GM21381 (cell line): ENCODE results near the gene MAPK8IP2.
"Not testable (repeated sequence)": the region's sequence is repeated elsewhere in the genome, so short reads cannot be mapped to it uniquely, and the experiment has no call there.

Experiments used
- ATAC-seq: cut with Tn5 transposase; IDR thresholded peaks from one replicate; pipeline ENCODE4 v1.9.1; 2021; ENCODE audit warnings: mild to moderate bottlenecking, moderate library complexity; ENCODE audit not compliant: unreplicated experiment

The MAPK8IP2 gene

GRCh38 chr22:50633086-50633485 lies 32.5 kb downstream of the MAPK8IP2 start:
- ATAC-seq = no peak

- no peak for ATAC-seq
Observed at GRCh38 chr22:50633771-50634170, 33.2 kb downstream of the MAPK8IP2 start.

DNA sequence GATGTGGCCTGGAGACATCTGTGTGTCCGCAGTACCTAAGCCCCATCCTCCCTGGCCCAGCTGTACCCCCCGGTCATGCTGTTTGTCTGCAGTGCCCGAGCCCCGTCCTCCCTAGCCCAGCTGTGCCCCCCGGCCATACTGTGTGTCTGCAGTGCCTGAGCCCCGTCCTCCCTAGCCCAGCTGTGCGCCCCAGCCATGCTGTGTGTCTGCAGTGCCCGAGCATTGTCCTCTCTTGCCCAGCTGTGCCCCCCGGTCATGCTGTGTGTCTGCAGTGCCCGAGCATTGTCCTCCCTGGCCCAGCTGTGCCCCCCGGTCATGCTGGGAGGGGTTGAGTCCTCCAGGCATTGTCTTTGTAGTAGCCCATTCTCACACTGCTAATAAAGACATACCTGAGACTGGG lies 35.0 kb downstream of the MAPK8IP2 start:
- ATAC-seq = no peak

GRCh38 chr22:50640296-50640695 lies 39.7 kb downstream of the MAPK8IP2 start:
- not testable (repeated sequence) for ATAC-seq

- ATAC-seq = no peak
Observed at GRCh38 chr22:50640857-50641647, 40.5 kb downstream of the MAPK8IP2 start.

DNA sequence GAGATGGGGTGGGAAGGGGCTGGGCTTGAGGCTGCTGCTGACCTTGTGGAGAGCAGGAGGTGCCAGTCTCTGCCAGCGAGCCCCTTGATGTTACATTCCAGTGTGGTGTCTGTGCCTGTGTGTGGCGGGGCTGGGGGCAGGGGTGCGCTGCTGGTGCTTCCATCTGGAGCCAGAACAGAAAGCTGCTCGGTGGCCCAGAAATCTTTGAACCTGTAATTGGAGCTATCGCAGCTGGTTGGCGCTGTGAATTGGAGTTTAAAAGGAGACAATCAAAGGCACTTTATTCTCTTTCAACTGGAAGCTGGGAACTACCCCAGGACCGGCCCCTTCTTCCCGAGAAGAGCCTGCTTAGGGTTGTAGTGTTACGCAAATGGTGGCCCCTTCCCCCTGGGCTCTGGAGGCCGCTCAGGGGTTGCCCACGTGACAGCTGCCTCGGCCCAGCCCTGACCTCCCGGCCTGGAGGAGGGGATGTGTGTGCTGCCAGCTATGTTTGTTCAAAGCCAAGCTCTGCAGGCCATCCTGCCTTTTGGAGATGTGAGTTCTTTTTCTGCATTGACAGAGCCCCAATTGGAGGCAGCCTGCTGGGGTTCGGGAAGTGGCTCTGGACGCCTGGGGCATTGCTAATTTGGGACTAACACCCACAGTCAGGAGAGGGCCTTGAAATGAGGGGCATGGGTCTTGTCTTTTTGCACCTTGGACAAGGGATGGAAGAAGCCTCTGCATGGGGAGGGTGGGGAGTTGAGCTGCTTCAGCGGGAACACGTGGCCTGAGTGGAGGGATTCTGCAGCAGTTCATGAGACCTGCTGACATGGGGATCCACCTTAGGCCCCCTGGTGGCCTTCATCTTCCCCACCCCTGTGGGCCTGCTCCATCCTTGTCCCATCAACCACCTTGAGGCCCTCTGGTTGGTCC lies 41.4 kb downstream of the MAPK8IP2 start:
- ATAC-seq = no peak

DNA sequence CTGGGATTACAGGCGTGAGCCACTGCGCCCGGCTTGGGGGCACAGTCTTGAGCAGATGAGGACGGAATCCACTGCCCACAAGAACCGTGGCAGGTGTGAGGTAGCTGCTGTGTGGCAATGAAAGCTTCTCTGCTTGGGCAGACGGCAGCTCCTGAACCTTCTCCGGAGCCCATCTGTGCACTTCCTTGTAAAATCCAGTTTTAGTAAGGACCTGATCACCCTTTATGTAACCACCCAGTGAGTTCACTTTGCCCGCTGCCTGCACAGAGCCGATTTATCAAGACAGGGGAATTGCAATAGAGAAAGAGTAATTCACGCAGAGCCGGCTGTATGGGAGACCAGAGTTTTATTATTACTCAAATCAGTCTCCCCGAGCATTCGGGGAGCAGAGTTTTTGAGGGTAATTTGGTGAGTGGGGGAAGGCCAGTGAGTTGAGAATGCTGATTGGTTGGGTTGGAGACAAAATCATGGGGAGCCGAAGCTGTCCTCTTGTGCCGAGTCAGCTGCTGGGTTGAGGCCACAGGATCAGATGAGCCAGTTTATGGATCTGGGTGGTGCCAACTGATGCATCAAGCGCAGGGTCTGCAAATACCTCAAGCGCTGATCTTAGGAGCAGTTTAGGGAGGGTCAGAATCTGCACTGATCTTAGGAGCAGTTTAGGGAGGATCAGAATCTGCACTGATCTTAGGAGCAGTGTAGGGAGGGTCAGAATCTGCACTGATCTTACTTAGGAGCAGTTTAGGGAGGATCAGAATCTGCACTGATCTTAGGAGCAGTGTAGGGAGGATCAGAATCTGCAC lies 42.6 kb downstream of the MAPK8IP2 start:
- not testable (repeated sequence) for ATAC-seq

GRCh38 chr22:50643821-50644101 lies 43.2 kb downstream of the MAPK8IP2 start:
- not testable (repeated sequence) for ATAC-seq

DNA sequence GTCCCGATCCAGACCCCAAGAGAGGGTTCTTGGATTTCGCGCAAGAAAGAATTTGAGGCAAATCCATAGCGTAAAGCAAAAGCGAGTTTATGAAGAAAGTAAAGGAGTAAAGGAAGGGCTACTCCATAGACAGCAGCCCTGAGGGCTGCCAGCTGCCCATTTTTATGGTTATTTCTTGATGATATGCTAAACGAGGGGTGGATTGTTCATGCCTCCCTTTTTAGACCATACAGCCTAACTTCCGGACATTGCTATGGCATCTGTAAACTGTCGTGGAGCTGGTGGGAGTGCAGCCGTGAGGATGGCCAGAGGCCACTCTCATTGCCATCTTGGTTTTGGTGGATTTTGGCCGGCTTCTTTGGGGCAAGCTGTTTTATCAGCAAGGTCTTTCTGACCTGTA lies 52.7 kb downstream of the MAPK8IP2 start:
- ATAC-seq = no peak

DNA sequence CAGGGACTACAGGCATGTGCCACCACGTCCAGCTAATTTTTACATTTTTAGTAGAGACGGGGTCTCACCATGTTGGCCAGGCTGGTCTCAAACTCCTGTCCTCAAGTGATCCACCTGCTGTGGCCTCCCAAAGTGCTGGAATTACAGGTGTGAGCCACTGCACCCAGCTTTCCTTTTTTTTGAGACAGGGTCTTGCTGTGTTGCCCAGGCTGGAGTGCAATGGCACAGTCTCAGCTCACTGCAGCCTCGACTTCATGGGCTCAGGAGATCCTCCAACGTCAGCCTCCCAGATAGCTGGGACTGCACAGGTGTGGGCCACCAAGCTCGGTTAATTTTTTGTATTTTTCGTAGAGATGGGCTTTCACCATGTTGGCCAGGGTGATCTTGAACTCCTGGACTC lies 54.1 kb downstream of the MAPK8IP2 start:
- not testable (repeated sequence) for ATAC-seq

DNA sequence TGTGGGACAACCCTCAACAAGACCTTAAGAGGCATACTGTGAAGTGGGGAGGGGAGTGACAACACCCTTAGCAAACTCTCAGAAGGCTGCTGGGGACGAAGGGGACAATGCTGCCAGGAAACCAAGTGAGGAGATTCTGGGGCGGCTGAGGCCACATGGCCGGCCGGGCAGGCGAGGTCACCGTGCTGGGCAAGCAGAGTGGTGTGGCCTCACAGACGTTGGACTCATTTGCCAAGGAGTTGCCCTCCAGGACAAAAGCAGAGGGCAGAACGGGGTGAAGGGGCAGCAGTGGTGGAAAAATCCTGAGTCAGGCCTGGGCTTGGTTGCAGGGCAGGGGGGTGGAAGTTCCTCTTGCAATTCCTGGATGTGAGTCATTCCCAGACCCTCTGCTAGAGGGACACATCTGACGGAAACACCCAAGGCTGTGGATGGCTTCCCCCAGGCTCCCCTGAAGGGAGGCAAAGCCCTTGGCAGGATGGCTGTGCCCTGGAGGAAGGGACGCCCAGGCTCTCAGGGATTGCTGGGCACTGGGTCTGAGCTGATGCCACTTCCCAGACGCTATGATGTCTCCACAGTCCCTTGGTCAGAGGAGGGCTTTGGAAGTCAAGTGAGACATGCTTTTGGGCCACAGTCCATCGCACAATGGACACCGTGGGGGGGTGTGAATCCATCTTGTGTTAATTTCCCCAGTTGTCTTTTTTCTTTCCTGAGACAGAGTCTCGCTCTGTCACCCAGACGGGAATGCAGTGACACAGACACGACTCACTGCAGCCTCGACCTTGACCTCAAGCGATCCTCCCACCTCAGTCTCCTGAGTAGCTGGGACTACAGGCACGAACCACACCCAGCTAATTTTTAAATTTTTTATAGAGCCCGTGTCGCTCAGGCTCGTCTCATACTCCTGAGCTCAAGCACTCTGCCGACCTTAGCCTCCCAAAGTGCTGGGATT lies 55.8 kb downstream of the MAPK8IP2 start:
- no peak for ATAC-seq

DNA sequence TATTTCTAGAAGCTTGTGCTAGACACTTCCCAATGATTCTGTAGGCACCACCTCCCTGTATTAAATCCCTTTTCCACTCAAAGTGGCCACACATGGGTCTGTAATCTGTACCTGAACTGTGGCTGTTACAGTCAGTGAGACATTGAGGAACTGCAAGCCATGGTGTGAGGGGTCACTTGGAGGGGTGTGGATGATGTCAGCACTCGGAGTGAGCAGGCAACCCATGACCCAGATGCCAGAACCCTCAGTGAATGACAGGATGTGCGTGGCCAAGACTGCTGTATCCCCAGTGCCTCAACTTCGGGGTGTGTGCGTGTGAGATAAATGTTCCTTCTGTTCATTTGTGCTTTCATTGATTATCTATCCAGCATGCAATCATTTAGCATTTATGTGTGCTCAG lies 57.3 kb downstream of the MAPK8IP2 start:
- no peak for ATAC-seq

DNA sequence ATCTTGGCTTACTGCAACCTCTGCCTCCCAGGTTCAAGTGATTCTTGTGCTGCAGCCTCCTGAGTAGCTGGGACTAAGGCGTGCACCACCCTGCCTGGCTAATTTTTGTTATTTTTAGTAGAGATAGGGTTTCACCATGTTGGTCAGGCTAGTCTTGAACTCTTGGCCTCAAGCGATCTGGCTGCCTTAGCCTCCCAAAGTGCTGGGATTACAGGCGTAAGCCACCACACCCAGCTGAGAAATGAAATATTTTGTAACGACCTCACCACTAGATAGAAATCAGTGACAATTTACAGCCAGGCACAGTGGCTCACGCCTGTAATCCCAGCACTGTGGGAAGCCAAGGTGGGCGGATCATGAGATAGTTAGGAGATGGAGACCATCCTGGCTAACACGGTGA lies 59.1 kb downstream of the MAPK8IP2 start:
- ATAC-seq = not testable (repeated sequence)

DNA sequence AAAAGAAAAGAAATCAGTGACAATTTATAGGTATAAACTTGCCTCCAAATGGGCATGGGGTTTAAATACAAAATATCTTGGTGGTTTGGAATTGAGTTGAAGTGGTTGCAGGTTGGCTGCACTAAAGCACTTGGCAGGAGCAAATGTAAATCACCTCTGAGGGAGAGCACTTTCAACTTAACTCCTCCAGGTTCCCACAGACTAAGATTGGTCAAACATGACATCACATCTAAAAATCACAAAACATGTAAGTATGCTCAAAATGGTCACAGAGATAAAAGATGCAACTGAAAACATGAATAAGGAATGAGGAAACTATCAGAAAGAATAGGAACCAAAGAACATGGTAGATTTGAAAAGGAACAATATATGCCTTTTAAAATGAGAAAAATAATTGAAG lies 59.7 kb downstream of the MAPK8IP2 start:
- ATAC-seq = no peak
